SU-DHL-6 (cell line): ENCODE measurements around the gene NID1.

ENCODE experiments used
- CTCF ChIP-seq: fragments of 200-600 bp; sonication (generic); IDR thresholded peaks from one replicate; pipeline ENCODE4 v1.5.1; 2017; ENCODE audit warnings: antibody characterized with exemption, mild to moderate bottlenecking, low read length, moderate library complexity; ENCODE audit not compliant: insufficient read depth, poor library complexity, severe bottlenecking
- EZH2phosphoT487 ChIP-seq: fragments of 200-600 bp; sonication (generic), shearing (Covaris generic); conservative IDR thresholded peaks from 2 replicates; pipeline ENCODE4 v1.6.1; 2018; ENCODE audit warnings: mild to moderate bottlenecking, antibody characterized with exemption, low read length, moderate library complexity, mixed read lengths

- TF ChIP-seq CTCF (no peak), EZH2phosphoT487 (no peak)
Measured at GRCh38 chr1:236033336-236033735, 31.6 kb downstream of the NID1 start.
